HepG2 (cell line): ENCODE results near the gene PARN. TPM values are rescaled to one million over a fixed set of nuclear protein-coding genes. Genes with fewer than 3 reads are reported as not detected.
A peak's percentile ranks its signal among the peaks of the same experiment; 100 is the strongest.

Experiments used
- AGO1 ChIP-seq: fragments of 200-400 bp; formaldehyde crosslinking; IDR thresholded peaks from 2 replicates; pipeline ENCODE4 v1.6.1; 2017; ENCODE audit warnings: mild to moderate bottlenecking, low read depth, low read length, moderate library complexity; ENCODE audit not compliant: poor library complexity, severe bottlenecking
- BATF2 ChIP-seq: sonication (generic); formaldehyde crosslinking; IDR thresholded peaks from 2 replicates; pipeline ENCODE4 v1.8.0; 2022; ENCODE audit warnings: mild to moderate bottlenecking, missing genetic modification reagents, moderate library complexity
- CHD4 ChIP-seq: fragments of 200-600 bp; sonication (generic); IDR thresholded peaks from 2 replicates; pipeline ENCODE4 v1.7.0; 2017; ENCODE audit warnings: mild to moderate bottlenecking, low read length, borderline replicate concordance
- CREBL2 ChIP-seq: sonication (generic); formaldehyde crosslinking; IDR thresholded peaks from 2 replicates; pipeline ENCODE4 v1.8.1; 2023; ENCODE audit warnings: missing genetic modification reagents, mild to moderate bottlenecking, borderline replicate concordance
- GATAD1 ChIP-seq: IDR thresholded peaks from 2 replicates; pipeline ENCODE4 v1.6.1; 2016; ENCODE audit warnings: missing genetic modification reagents, missing compliant biosample characterization
- ISX ChIP-seq: sonication (generic); formaldehyde crosslinking; conservative IDR thresholded peaks from 2 replicates; pipeline ENCODE4 v1.5.0; 2020; ENCODE audit warnings: missing genetic modification reagents
- KDM5B ChIP-seq: sonication (generic); formaldehyde crosslinking; IDR thresholded peaks from 2 replicates; pipeline ENCODE4 v1.4.0; 2020; ENCODE audit warnings: missing genetic modification reagents, mild to moderate bottlenecking, borderline replicate concordance
- KIAA2018 ChIP-seq: sonication (generic); formaldehyde crosslinking; IDR thresholded peaks from 2 replicates; pipeline ENCODE4 v1.5.0; 2020; ENCODE audit warnings: mild to moderate bottlenecking, missing genetic modification reagents, borderline replicate concordance
- PCBP2 ChIP-seq: fragments of 200-400 bp; formaldehyde crosslinking; optimal IDR thresholded peaks from 2 replicates; pipeline ENCODE3; 2018; ENCODE audit warnings: low read length, low read depth; ENCODE audit not compliant: poor library complexity, severe bottlenecking
- PHF20 ChIP-seq: sonication (generic); formaldehyde crosslinking; IDR thresholded peaks from 2 replicates; pipeline ENCODE4 v1.5.0; 2020; ENCODE audit warnings: mild to moderate bottlenecking, missing genetic modification reagents
- RBM39 ChIP-seq: fragments of 200-400 bp; formaldehyde crosslinking; IDR thresholded peaks from one replicate; pipeline ENCODE4 v1.6.1; 2018; ENCODE audit warnings: antibody characterized with exemption, mild to moderate bottlenecking, low read depth, low read length; ENCODE audit not compliant: poor library complexity, severe bottlenecking
- STAT5B ChIP-seq: sonication (generic); formaldehyde crosslinking; IDR thresholded peaks from 2 replicates; pipeline ENCODE4 v1.4.0; 2020; ENCODE audit warnings: missing genetic modification reagents
- THAP8 ChIP-seq: sonication (generic); formaldehyde crosslinking; IDR thresholded peaks from 2 replicates; pipeline ENCODE4 v1.5.1; 2020; ENCODE audit warnings: missing genetic modification reagents, mild to moderate bottlenecking, borderline replicate concordance
- TRIM24 ChIP-seq: sonication (generic); formaldehyde crosslinking; IDR thresholded peaks from 2 replicates; pipeline ENCODE4 v1.8.0; 2022; ENCODE audit warnings: mild to moderate bottlenecking, missing genetic modification reagents
- U2AF2 ChIP-seq: fragments of 200-400 bp; formaldehyde crosslinking; IDR thresholded peaks from 2 replicates; pipeline ENCODE4 v1.6.1; 2017; ENCODE audit warnings: low read depth, mild to moderate bottlenecking, low read length
- ZNF274 ChIP-seq: sonication (generic); formaldehyde crosslinking; IDR thresholded peaks from 2 replicates; pipeline ENCODE4 v1.5.1; 2020; ENCODE audit warnings: mild to moderate bottlenecking, missing genetic modification reagents
- ZNF484 ChIP-seq: sonication (generic); formaldehyde crosslinking; IDR thresholded peaks from 2 replicates; pipeline ENCODE4 v1.5.1; 2020; ENCODE audit warnings: mild to moderate bottlenecking, low read depth, missing genetic modification reagents, borderline replicate concordance
- ZNF510 ChIP-seq: sonication (generic); formaldehyde crosslinking; IDR thresholded peaks from 2 replicates; pipeline ENCODE4 v1.4.0; 2020; ENCODE audit warnings: low read depth, mild to moderate bottlenecking, missing genetic modification reagents
- ZNF546 ChIP-seq: sonication (generic); formaldehyde crosslinking; conservative IDR thresholded peaks from 2 replicates; pipeline ENCODE4 v1.8.1; 2023; ENCODE audit warnings: mild to moderate bottlenecking, missing genetic modification reagents
- ZSCAN22 ChIP-seq: sonication (generic); formaldehyde crosslinking; IDR thresholded peaks from 2 replicates; pipeline ENCODE4 v1.4.0; 2020; ENCODE audit warnings: mild to moderate bottlenecking, missing genetic modification reagents
- polyA plus RNA-seq, 8 experiments: library from polyadenylated mRNA; depleted of rRNA in 3 of 8; stranded (reverse) in 7 of 8; unstranded in 1 of 8; fragments of >200 nt; fragmentation: Illumina TruSeq in 4 of 8; extraction: Trizol in 4 of 8; gene quantifications; 2 replicates each; pipeline versions ENCODE4 v1.2.1 to v1.2.3, GENCODE V29; 2011 to 2016; ENCODE audit warnings: low read depth in 4 of 8, missing spikeins in 1 of 8, mixed read lengths in 1 of 8; ENCODE audit not compliant: insufficient read depth in 1 of 8
- total RNA-seq, 5 experiments: library from RNA; depleted of rRNA; stranded (reverse); fragments of >200 nt; fragmentation: Illumina TruSeq; extraction: Trizol; gene quantifications; 2 replicates each; pipeline ENCODE4 v1.2.3, GENCODE V29; 2016; ENCODE audit warnings: low read depth in 1 of 5

Gene PARN
- total and polyA plus RNA-seq, 2 of the 13 experiments (the other 11 are each of a cell fraction or from before 2014, with no cell fraction given), result 13.3 to 47.6 TPM

GRCh38 chr16:14497245-14498082 lies 132.6 kb downstream of the PARN start (continued):
- TF ChIP-seq BATF2 (CRISPR knock-in tag), result no peak
- no peak for TF ChIP-seq ZNF484 (CRISPR knock-in tag)
- TF ChIP-seq U2AF2, result no peak
- TF ChIP-seq ZNF546 (CRISPR knock-in tag), result no peak
- no peak for TF ChIP-seq ISX (CRISPR knock-in tag)
- no peak for TF ChIP-seq PHF20 (CRISPR knock-in tag)
- no peak for TF ChIP-seq ZSCAN22
- TF ChIP-seq TRIM24 (CRISPR knock-in tag), result no peak
- TF ChIP-seq KDM5B (CRISPR knock-in tag), result no peak
- TF ChIP-seq THAP8 (CRISPR knock-in tag), result no peak
- TF ChIP-seq ZNF510 (CRISPR knock-in tag), result no peak
- TF ChIP-seq ZNF274 (CRISPR knock-in tag), result no peak
- TF ChIP-seq CREBL2 (CRISPR knock-in tag), result no peak
- no peak for TF ChIP-seq PCBP2
- TF ChIP-seq STAT5B, result 0 out of 2 replicates have a peak, but pooled peaks have one; percentile 37
- no peak for TF ChIP-seq GATAD1 (CRISPR knock-in tag)
- no peak for TF ChIP-seq AGO1
- no peak for TF ChIP-seq RBM39
- TF ChIP-seq CHD4, result peak; percentile 87; the same call in 1 of the 2 replicates
- no peak for TF ChIP-seq KIAA2018
